Measurements from ENCODE around the gene NDEL1. TPM values are rescaled to one million over a fixed set of nuclear protein-coding genes. Genes with fewer than 3 reads are reported as not detected.

The NDEL1 gene
- total and polyA plus RNA-seq, 2 donors (not counting 3 experiments of a cell fraction or from before 2014, with no cell fraction given): 60.0 to 87.4 TPM

- Histone ChIP-seq H2AFZ (ENCODE audit: low read depth, low read length) (no peak overlapping the region), H3K4me1 (ENCODE audit: control insufficient read depth, extremely low read depth, insufficient read depth, low read length) (no peaks in the 10 kb centered on the region), H3K9me1 (replicated peaks; ENCODE audit: control insufficient read depth, extremely low read depth, insufficient read depth, low read length) (no peaks in the 10 kb centered on the region), H3K27ac (ENCODE audit: insufficient read depth, low read depth, low read length) (no peak overlapping the region), H3K36me3 (ENCODE audit: control insufficient read depth in 2 of 2, extremely low read depth in 1 of 2, insufficient read depth in 2 of 2, low read length in 2 of 2) (no peaks in the 10 kb centered on the region), H3K9me3 (replicated peaks; ENCODE audit: control insufficient read depth, insufficient read depth, low read length) (no peaks in the 10 kb centered on the region), H3K27me3 (ENCODE audit: control insufficient read depth in 2 of 2, insufficient read depth in 2 of 2, low read length in 2 of 2) (peaks cover 4 to 9% of the 10 kb centered on the region in 2 experiments), H3K4me3 (replicated peaks in 1 of 3; ENCODE audit: insufficient read depth in 1 of 3, low read depth in 1 of 3, low read length in 3 of 3) (no peak overlapping the region), H3K79me2 (ENCODE audit: control insufficient read depth, insufficient read depth, low read length) (no peaks in the 10 kb centered on the region), H3K9ac (replicated peaks; ENCODE audit: extremely low read depth, insufficient read depth, low read length) (no peak overlapping the region), H3K4me2 (ENCODE audit: insufficient read depth, low read length) (no peak overlapping the region), H4K20me1 (replicated peaks; ENCODE audit: control insufficient read depth, extremely low read depth, insufficient read depth, low read length) (no peaks in the 10 kb centered on the region)
- ChIA-PET CTCF (interaction anchor here (0.6 to 3.6 kb wide), 22 partner anchors 9 to 645 kb away, joined by 3 to 101 read pairs (median 6); partner anchors contain the start of genes CCDC42 and RPL26), POLR2A (interaction anchor here (1.0 kb wide), 1 partner anchor 25 kb away, joined by 3 read pairs; the partner anchor contains the start of gene NDEL1)
- no peak for TF ChIP-seq JUN (IDR thresholded peaks at IDR 0.05; ENCODE audit: borderline replicate concordance, insufficient read depth, insufficient read length, low read depth)
- no peak for TF ChIP-seq GATA2 (IDR thresholded peaks at IDR 0.05; ENCODE audit: insufficient read depth, insufficient read length, low read depth, low read length)
- no peak for TF ChIP-seq CTCF (IDR thresholded peaks at IDR 0.05; ENCODE audit: extremely low read depth in 1 of 2, insufficient read depth in 1 of 2, low read depth in 1 of 2, low read length in 2 of 2)
- no peak for TF ChIP-seq FOS (IDR thresholded peaks at IDR 0.05; ENCODE audit: borderline replicate concordance, insufficient read depth, low read length)
- TF ChIP-seq POLR2A (IDR thresholded peaks at IDR 0.05; ENCODE audit: low read depth, low read length): no peak
- no peak for TF ChIP-seq MYC (IDR thresholded peaks at IDR 0.05; ENCODE audit: low read depth, low read length)
- TF ChIP-seq POLR2AphosphoS5 (IDR thresholded peaks at IDR 0.05; ENCODE audit: insufficient read depth, low read depth, low read length): no peak
- no peak for TF ChIP-seq EZH2 (IDR thresholded peaks at IDR 0.05; ENCODE audit: borderline replicate concordance, low read depth, low read length, severe bottlenecking)
- TF ChIP-seq MAX (IDR thresholded peaks at IDR 0.05; ENCODE audit: insufficient read depth, insufficient read length): no peak
- DNase-seq (ENCODE audit: low read depth, low spot score) (no peak), FAIRE-seq (no peak)
- dilution Hi-C loops (cut with MboI; ENCODE audit: extremely low pct_ligation_motif_present, low sequenced_read_pairs): no loop called here
- no TSS peak for BruUV-seq (replicated peaks)
- intact Hi-C loops (cut with micrococcal nuclease): loop anchor here (1.0 to 2.0 kb wide), 5 partner anchors 24 to 374 kb away; partner anchors contain the start of genes NDEL1 and RPL26
These were observed 24.8 kb upstream of the NDEL1 start for GRCh38 chr17:8410883-8411238.
